Endodermal cell (in vitro differentiated cells): ENCODE data around the gene C5AR1. TPM values are rescaled to one million over a fixed set of nuclear protein-coding genes. Genes with fewer than 3 reads are reported as not detected.

ENCODE experiments used
- DNase-seq: peaks from one replicate; pipeline ENCODE4 v3.0.0-alpha.2; 2017
- H3K27ac ChIP-seq: 2 replicates; pipeline ENCODE4 v1.5.1; 2013; ENCODE audit warnings: mild to moderate bottlenecking, low read depth, low read length, moderate library complexity
- H3K27me3 ChIP-seq: 2 replicates; pipeline ENCODE4 v1.6.1; 2013; ENCODE audit warnings: mild to moderate bottlenecking, low read length, moderate library complexity; ENCODE audit not compliant: insufficient read depth, control insufficient read depth, poor library complexity, severe bottlenecking
- H3K36me3 ChIP-seq: 2 replicates; pipeline ENCODE4 v1.7.0; 2013; ENCODE audit warnings: mild to moderate bottlenecking, low read length, moderate library complexity; ENCODE audit not compliant: control insufficient read depth, insufficient read depth
- H3K4me1 ChIP-seq: one replicate; pipeline ENCODE4 v1.7.0; 2013; ENCODE audit warnings: low read length; ENCODE audit not compliant: control insufficient read depth, insufficient read depth
- H3K4me3 ChIP-seq: 2 replicates; pipeline ENCODE4 v1.5.1; 2013; ENCODE audit warnings: mild to moderate bottlenecking, low read length, moderate library complexity
- H3K9ac ChIP-seq: 2 replicates; pipeline ENCODE4 v1.6.1; 2013; ENCODE audit warnings: mild to moderate bottlenecking, low read length, moderate library complexity; ENCODE audit not compliant: poor library complexity, severe bottlenecking; ENCODE audit errors: extremely low read depth
- H3K9me3 ChIP-seq: 2 replicates; pipeline ENCODE4 v1.6.1; 2013; ENCODE audit warnings: mild to moderate bottlenecking, low read length, moderate library complexity; ENCODE audit not compliant: control insufficient read depth
- H3K27ac Mint-ChIP-seq: 2 replicates; pipeline ENCODE4 v1.8.0; 2020; ENCODE audit warnings: mixed read lengths
- H3K27me3 Mint-ChIP-seq: 2 replicates; pipeline ENCODE4 v1.8.0; 2021; ENCODE audit warnings: mild to moderate bottlenecking, mixed read lengths; ENCODE audit not compliant: insufficient read depth
- H3K36me3 Mint-ChIP-seq: 2 replicates; pipeline ENCODE4 v1.8.0; 2020; ENCODE audit warnings: low read depth, mixed read lengths
- H3K4me1 Mint-ChIP-seq: 2 replicates; pipeline ENCODE4 v1.8.0; 2020; ENCODE audit warnings: mixed read lengths
- H3K4me3 Mint-ChIP-seq: 2 replicates; pipeline ENCODE4 v1.8.0; 2020; ENCODE audit warnings: mild to moderate bottlenecking, moderate library complexity, mixed read lengths
- H3K9me3 Mint-ChIP-seq: 2 replicates; pipeline ENCODE4 v1.8.0; 2020; ENCODE audit warnings: mild to moderate bottlenecking, mixed read lengths
- CTCF ChIP-seq: fragments of 200-600 bp; sonication (generic); conservative IDR thresholded peaks from 2 replicates; pipeline ENCODE4 v1.5.0; 2021; ENCODE audit warnings: antibody characterized with exemption, mild to moderate bottlenecking
- WGBS, 2 experiments: methylation state at CpG; one replicate each; pipeline versions ENCODE4 v1.1.5 to v1.1.7; 2013; ENCODE audit warnings: missing lambda C conversion rate in 2 of 2, mixed read lengths in 1 of 2; ENCODE audit not compliant: insufficient coverage in 1 of 2, insufficient read length in 1 of 2; 5-methylcytosine and 5-hydroxymethylcytosine counted together
- total RNA-seq, 2 donors: library from RNA; stranded (reverse); fragmentation: NEBNext Ultra II Directional in 1 of 2; extraction: Animal tissue kit (Norgen Biotek cat#: 25700) in 1 of 2; gene quantifications; 2 replicates in 1 of 2; 3 replicates in 1 of 2; pipeline ENCODE4 v1.2.1, GENCODE V29; 2021

Gene C5AR1
- total RNA-seq, 2 donors from 2014 or later: 0.48 TPM; not detected in 1

GRCh38 chr19:47371261-47371660 is 61.6 kb downstream of the C5AR1 start:
- H3K27ac Mint-ChIP-seq: no peak overlapping the region
- H3K36me3 ChIP-seq: peaks cover 65% of the 10 kb centered on the region
- no peaks in the 10 kb centered on the region for H3K9me3 ChIP-seq
- H3K27ac ChIP-seq: no peak overlapping the region
- 96 to 98% methylated on average over 6 to 9 of the region's 9 CpGs for WGBS, 2 experiments
- H3K4me1 Mint-ChIP-seq: no peaks in the 10 kb centered on the region
- no peak overlapping the region for H3K9ac ChIP-seq
- peaks cover 44% of the 10 kb centered on the region for H3K36me3 Mint-ChIP-seq
- DNase-seq: no peak
- no peaks in the 10 kb centered on the region for H3K4me1 ChIP-seq
- no peaks in the 10 kb centered on the region for H3K27me3 Mint-ChIP-seq
- TF ChIP-seq CTCF: no peak
- H3K4me3 Mint-ChIP-seq: no peak overlapping the region
- no peaks in the 10 kb centered on the region for H3K9me3 Mint-ChIP-seq
- H3K27me3 ChIP-seq: no peaks in the 10 kb centered on the region
- H3K4me3 ChIP-seq: no peak overlapping the region

Other genes with a start within 250 kb of the C5AR1 start
- 10 to 100 TPM; 64.9 to 82.5 TPM for gene ZC3H4, start 196.1 kb upstream of the C5AR1 start, total RNA-seq
- gene SAE1, start 179.0 kb upstream of the C5AR1 start, total RNA-seq: 100 to 1,000 TPM; 187 to 240 TPM
- 10 to 100 TPM in 1 of 2 donors, 1 to 10 TPM in 1; 8.8 to 13.4 TPM for gene BBC3, start 78.7 kb upstream of the C5AR1 start, total RNA-seq
- 10 to 100 TPM; 33.8 to 46.2 TPM for gene CCDC9, start 53.3 kb upstream of the C5AR1 start, total RNA-seq
- 10 to 100 TPM in 1 of 2 donors, 1 to 10 TPM in 1; 8.7 to 11.5 TPM for gene INAFM1, start 35.0 kb upstream of the C5AR1 start, total RNA-seq
- gene C5AR2, start 22.3 kb downstream of the C5AR1 start, total RNA-seq: not detected
- gene DHX34, start 39.5 kb downstream of the C5AR1 start, total RNA-seq: 10 to 100 TPM; 36.9 to 43.9 TPM
- gene MEIS3, start 109.7 kb downstream of the C5AR1 start, total RNA-seq: 100 to 1,000 TPM in 1 of 2 donors, 10 to 100 TPM in 1; 47.7 to 132 TPM
- 1 to 10 TPM; 2.5 to 3.6 TPM for gene SLC8A2, start 162.0 kb downstream of the C5AR1 start, total RNA-seq
- gene KPTN, start 174.4 kb downstream of the C5AR1 start, total RNA-seq: 10 to 100 TPM; 14.7 to 22.9 TPM
- 10 to 100 TPM; 66.0 to 73.9 TPM for gene NAPA, start 205.2 kb downstream of the C5AR1 start, total RNA-seq